ENCODE data around the gene HECW1. TPM values are rescaled to one million over a fixed set of nuclear protein-coding genes. Genes with fewer than 3 reads are reported as not detected.

The HECW1 gene
- total RNA-seq, 1 donor from 2014 or later, result not detected

- ATAC-seq (ENCODE audit: low read depth) (no peak), DNase-seq (no peak)
- H3K4me3 Mint-ChIP-seq, result no peak overlapping the region
- no peaks in the 10 kb centered on the region for H3K36me3 Mint-ChIP-seq (ENCODE audit: low read depth)
- intact Hi-C loops (cut with micrococcal nuclease), result no loop called here
- ChIA-PET POLR2A (no interaction called here), CTCF (no interaction called here)
- peaks cover 38% of the 10 kb centered on the region for H3K27me3 Mint-ChIP-seq
- no peak for TF ChIP-seq CTCF (IDR thresholded peaks at IDR 0.05)
- no peaks in the 10 kb centered on the region for H3K4me1 Mint-ChIP-seq
- H3K9me3 Mint-ChIP-seq, result peaks cover 12% of the 10 kb centered on the region
- H3K27ac Mint-ChIP-seq, result no peak overlapping the region
These were observed 239.2 kb downstream of the HECW1 start for GRCh38 chr7:43351683-43352082.

DNA sequence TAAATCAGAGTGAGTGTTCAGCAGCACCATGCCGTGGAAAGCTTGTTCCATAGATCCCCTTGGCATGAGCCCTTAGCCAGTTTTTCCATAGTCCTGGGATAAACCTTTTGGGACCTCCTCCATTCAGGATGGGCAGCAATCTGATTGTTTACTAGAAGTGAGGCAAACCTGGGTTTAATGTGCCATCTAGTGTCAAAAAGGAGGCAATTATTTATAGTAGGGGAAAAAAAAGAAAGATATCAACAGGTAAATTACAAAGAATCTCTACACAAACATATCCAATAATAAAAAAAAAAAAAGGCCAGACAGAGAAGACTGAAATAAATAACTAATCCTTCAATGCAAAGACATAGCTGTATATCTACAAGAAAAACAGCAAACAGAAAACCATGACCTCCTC lies 241.5 kb downstream of the HECW1 start:
- H3K27me3 Mint-ChIP-seq, result peaks cover 31% of the 10 kb centered on the region
- no peak overlapping the region for H3K27ac Mint-ChIP-seq
- no peaks in the 10 kb centered on the region for H3K36me3 Mint-ChIP-seq (ENCODE audit: low read depth)
- TF ChIP-seq CTCF (IDR thresholded peaks at IDR 0.05), result no peak
- ATAC-seq (ENCODE audit: low read depth) (no peak), DNase-seq (no peak)
- ChIA-PET POLR2A (no interaction called here), CTCF (no interaction called here)
- H3K4me3 Mint-ChIP-seq, result no peak overlapping the region
- intact Hi-C loops (cut with micrococcal nuclease), result no loop called here
- H3K4me1 Mint-ChIP-seq, result no peaks in the 10 kb centered on the region
- H3K9me3 Mint-ChIP-seq, result peaks cover 9% of the 10 kb centered on the region

- Mint-ChIP-seq H3K9me3 (no peaks in the 10 kb centered on the region), H3K36me3 (ENCODE audit: low read depth) (no peaks in the 10 kb centered on the region), H3K4me3 (no peak overlapping the region), H3K27me3 (peaks cover 3% of the 10 kb centered on the region), H3K27ac (no peak overlapping the region), H3K4me1 (no peaks in the 10 kb centered on the region)
- CTCF ChIA-PET, result no interaction called here
- POLR2A ChIA-PET, result no interaction called here
- TF ChIP-seq CTCF (IDR thresholded peaks at IDR 0.05), result no peak
- intact Hi-C loops (cut with micrococcal nuclease), result no loop called here
- DNase-seq (no peak), ATAC-seq (ENCODE audit: low read depth) (no peak)
These were observed 250.2 kb downstream of the HECW1 start for GRCh38 chr7:43362652-43363034.

GRCh38 chr7:43363035-43363791 lies 250.8 kb downstream of the HECW1 start:
- intact Hi-C loops (cut with micrococcal nuclease), result no loop called here
- Mint-ChIP-seq H3K4me3 (no peak overlapping the region), H3K9me3 (no peaks in the 10 kb centered on the region), H3K36me3 (ENCODE audit: low read depth) (no peaks in the 10 kb centered on the region), H3K27ac (no peak overlapping the region), H3K27me3 (peaks cover 3% of the 10 kb centered on the region), H3K4me1 (no peaks in the 10 kb centered on the region)
- ATAC-seq (ENCODE audit: low read depth), result no peak
- ChIA-PET POLR2A (no interaction called here), CTCF (no interaction called here)
- DNase-seq, result no peak
- TF ChIP-seq CTCF (IDR thresholded peaks at IDR 0.05), result no peak

DNA sequence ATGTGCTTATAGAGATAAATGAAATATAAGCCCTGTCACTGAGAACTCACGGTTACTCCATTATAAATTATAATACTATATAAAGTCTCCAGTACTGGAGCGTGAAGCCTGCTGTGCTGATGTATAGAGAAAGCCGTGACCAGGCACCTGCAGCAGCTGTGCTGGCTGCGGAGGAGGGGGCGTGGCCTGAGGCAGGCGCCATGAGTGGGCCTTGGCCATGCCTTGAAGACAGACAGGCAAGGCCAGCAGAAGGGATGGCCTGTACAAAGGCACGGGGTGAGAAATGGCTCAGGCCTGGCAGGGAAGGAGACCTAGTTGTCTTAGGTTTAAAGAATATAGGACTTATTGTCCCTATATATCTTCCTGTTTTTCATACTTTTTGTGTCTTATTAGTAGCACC lies 251.9 kb downstream of the HECW1 start:
- intact Hi-C loops (cut with micrococcal nuclease), result no loop called here
- ATAC-seq (ENCODE audit: low read depth) (no peak), DNase-seq (no peak)
- Mint-ChIP-seq H3K9me3 (no peaks in the 10 kb centered on the region), H3K27ac (no peak overlapping the region), H3K4me3 (no peak overlapping the region), H3K27me3 (no peaks in the 10 kb centered on the region), H3K36me3 (ENCODE audit: low read depth) (no peaks in the 10 kb centered on the region), H3K4me1 (no peaks in the 10 kb centered on the region)
- ChIA-PET POLR2A (no interaction called here), CTCF (no interaction called here)
- no peak for TF ChIP-seq CTCF (IDR thresholded peaks at IDR 0.05)
